Measurements from ENCODE around the gene INCENP. TPM values are rescaled to one million over a fixed set of nuclear protein-coding genes. Genes with fewer than 3 reads are reported as not detected.
"Not testable (repeated sequence)": the region's sequence is repeated elsewhere in the genome, so short reads cannot be mapped to it uniquely, and the experiment has no call there.

INCENP gene
- polyA plus RNA-seq, 5 donors = 29.2 to 38.6 (median 31.3) TPM

DNA sequence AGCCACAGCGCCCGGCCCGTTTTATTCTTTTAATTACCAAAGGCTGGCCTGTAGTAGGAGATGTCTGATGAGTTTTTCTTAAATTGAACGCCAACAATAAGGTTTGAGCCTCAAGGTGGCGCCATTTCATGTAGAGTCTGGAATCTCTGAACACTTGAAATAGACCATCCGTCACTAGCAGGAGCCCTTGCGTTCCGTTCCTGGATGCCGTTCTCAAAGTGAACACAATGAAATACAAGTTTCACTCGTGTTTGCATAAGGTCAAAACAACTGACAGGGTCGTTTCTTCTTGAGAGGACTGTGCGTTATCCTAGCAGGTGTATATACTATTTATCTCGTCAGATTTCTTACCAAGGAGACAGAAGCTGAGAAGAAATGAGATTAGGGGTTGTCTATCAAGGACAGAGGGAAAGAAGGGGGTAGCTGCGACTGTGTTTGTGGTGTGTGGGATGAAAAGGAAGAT lies 47.5 kb downstream of the INCENP start:
- peak; percentile 36 to 52 for DNase-seq

GRCh38 chr11:62172294-62172693 lies 48.5 kb downstream of the INCENP start:
- no peak for DNase-seq

- DNase-seq = no peak
Measured at GRCh38 chr11:62176766-62177165, 53.0 kb downstream of the INCENP start.

GRCh38 chr11:62179995-62180394 lies 56.2 kb downstream of the INCENP start:
- no peak for DNase-seq

DNA sequence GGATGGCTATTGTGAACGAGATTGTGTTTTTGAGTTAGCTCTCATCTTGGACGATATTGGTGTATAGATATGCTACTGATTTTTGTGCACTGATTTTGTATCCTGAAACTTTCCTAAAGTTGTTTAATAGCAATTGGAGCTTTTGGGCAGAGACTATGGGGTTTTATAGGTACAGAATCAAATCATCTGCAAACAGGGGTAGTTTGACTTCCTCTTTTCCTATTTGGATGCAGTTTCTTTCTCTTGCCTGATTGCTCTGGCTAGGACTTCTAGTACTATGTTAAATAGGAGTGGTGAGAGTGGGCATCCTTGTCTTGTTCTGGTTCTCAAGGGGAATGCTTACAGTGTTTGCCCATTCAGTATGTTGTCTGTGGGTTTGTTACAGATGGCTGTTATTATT lies 57.3 kb downstream of the INCENP start:
- DNase-seq = no peak

DNA sequence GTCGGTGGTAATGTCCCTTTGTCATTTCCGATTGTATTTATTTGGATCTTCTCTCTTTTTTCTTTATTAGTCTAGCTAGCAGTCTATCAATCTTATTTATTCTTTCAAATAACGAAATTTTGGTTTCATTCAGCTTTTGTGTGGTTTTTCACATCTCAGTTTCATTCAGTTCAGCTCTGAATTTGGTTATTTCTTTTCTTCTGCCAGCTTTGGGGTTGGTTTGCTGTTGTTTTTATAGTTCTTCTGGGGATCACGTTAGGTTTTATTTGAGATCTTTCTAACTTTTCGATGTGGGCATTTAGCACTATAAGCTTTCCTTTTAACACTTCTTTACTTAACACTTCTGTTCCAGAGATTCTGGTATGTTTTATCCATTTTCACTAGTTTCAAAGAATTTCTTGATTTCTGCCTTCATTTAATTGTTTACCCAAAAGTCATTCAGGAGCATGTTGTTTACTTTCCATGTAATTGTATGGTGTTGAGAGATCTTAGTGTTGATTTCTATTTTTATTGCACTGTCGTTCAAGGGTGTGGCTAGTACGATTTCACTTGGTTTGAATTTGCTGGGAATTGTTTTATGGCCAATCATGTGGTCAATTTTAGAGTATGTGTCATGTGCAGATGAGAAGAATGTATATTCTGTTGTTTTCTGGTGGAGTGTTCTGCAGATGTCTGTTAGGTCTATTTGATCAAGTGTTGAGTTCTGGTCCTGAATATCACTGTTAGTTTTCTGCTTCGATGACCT lies 58.5 kb downstream of the INCENP start:
- no peak for DNase-seq

GRCh38 chr11:62186195-62186594 lies 62.4 kb downstream of the INCENP start:
- DNase-seq = no peak

- no peak for DNase-seq
Measured at GRCh38 chr11:62190011-62190410, 66.2 kb downstream of the INCENP start, which contains the start of gene SCGB1D1. SCGB1D1 (plus strand) TSS chr11:62190216; CDS start chr11:62190285, 69 bp downstream.

GRCh38 chr11:62193952-62194351 lies 70.1 kb downstream of the INCENP start:
- no peak for DNase-seq

- DNase-seq = not testable (repeated sequence)
Measured at GRCh38 chr11:62195010-62195409, 71.2 kb downstream of the INCENP start.

GRCh38 chr11:62195945-62196344 lies 72.1 kb downstream of the INCENP start:
- DNase-seq = no peak

GRCh38 chr11:62197400-62197799 lies 73.6 kb downstream of the INCENP start:
- not testable (repeated sequence) for DNase-seq

DNA sequence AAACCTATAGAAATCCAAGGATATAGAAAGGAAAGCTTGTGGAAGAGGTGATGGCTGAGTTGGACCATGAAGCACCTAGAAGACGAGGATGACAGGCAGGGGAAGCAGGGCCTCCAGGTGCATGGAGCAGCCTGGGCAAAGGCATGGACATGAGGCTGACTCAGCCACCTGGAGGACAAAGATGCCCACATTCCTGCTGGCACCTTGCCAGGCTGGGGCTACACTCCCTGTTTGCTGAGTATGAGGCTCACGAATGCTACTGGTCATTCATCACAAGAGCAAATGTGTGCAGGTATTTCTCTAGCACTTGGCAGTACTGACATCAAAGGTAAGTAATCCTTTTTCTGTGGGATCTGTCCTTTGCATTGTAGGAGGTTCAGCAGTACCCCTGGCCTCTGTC lies 77.6 kb downstream of the INCENP start:
- DNase-seq = no peak

Other genes with a start within 250 kb of the INCENP start
- 10 to 100 TPM in 3 of 5 donors, 1 to 10 TPM in 2; 7.6 to 17.9 (median 11.1) TPM for gene FADS3, start 232.5 kb upstream of the INCENP start, polyA plus RNA-seq (ENCODE audit: insufficient read depth in 1 of 5, insufficient read length in 5 of 5, low replicate concordance in 1 of 5)
- gene RAB3IL1, start 206.4 kb upstream of the INCENP start, polyA plus RNA-seq (ENCODE audit: insufficient read depth in 1 of 5, insufficient read length in 5 of 5, low replicate concordance in 1 of 5) = 10 to 100 TPM in 3 of 5 donors, 1 to 10 TPM in 2; 7.4 to 20.2 (median 10.5) TPM
- 1 to 10 TPM; 4.2 to 6.5 (median 6.0) TPM for gene BEST1, start 173.7 kb upstream of the INCENP start, polyA plus RNA-seq (ENCODE audit: insufficient read depth in 1 of 5, insufficient read length in 5 of 5, low replicate concordance in 1 of 5)
- gene FTH1, start 156.4 kb upstream of the INCENP start, polyA plus RNA-seq (ENCODE audit: insufficient read depth in 1 of 5, insufficient read length in 5 of 5, low replicate concordance in 1 of 5) = 1,000 to 10,000 TPM; 1,688 to 2,297 (median 2,057) TPM
- gene SCGB1D1, start 66.2 kb downstream of the INCENP start, polyA plus RNA-seq (ENCODE audit: insufficient read depth in 1 of 5, insufficient read length in 5 of 5, low replicate concordance in 1 of 5) = not detected
- under 1 TPM in 2 of 5 donors, not detected in 3; 0.21 to 0.30 TPM for gene SCGB2A1, start 84.7 kb downstream of the INCENP start, polyA plus RNA-seq (ENCODE audit: insufficient read depth in 1 of 5, insufficient read length in 5 of 5, low replicate concordance in 1 of 5)
- not detected for gene SCGB1D2, start 118.2 kb downstream of the INCENP start, polyA plus RNA-seq (ENCODE audit: insufficient read depth in 1 of 5, insufficient read length in 5 of 5, low replicate concordance in 1 of 5)
- gene SCGB2A2, start 146.1 kb downstream of the INCENP start, polyA plus RNA-seq (ENCODE audit: insufficient read depth in 1 of 5, insufficient read length in 5 of 5, low replicate concordance in 1 of 5) = not detected
- not detected for gene SCGB1D4, start 175.1 kb downstream of the INCENP start, polyA plus RNA-seq (ENCODE audit: insufficient read depth in 1 of 5, insufficient read length in 5 of 5, low replicate concordance in 1 of 5)
- 1 to 10 TPM; 1.9 to 3.3 (median 2.4) TPM for gene ASRGL1, start 213.4 kb downstream of the INCENP start, polyA plus RNA-seq (ENCODE audit: insufficient read depth in 1 of 5, insufficient read length in 5 of 5, low replicate concordance in 1 of 5)